Fibroblast of the aortic adventitia (primary cell): ENCODE results near the gene ARID3B. TPM values are rescaled to one million over a fixed set of nuclear protein-coding genes. Genes with fewer than 3 reads are reported as not detected.
"Not testable (repeated sequence)": the region's sequence is repeated elsewhere in the genome, so short reads cannot be mapped to it uniquely, and the experiment has no call there.

Experiments used
- DNase-seq: peaks from one replicate; pipeline ENCODE4 v3.0.0-alpha.2; 2010; ENCODE audit warnings: low read depth
- H3K4me3 ChIP-seq: 2 replicates; pipeline ENCODE4 v1.5.1; 2011; ENCODE audit warnings: low read depth, mild to moderate bottlenecking, control low read depth, low read length, moderate library complexity
- CTCF ChIP-seq: IDR thresholded peaks from 2 replicates; pipeline ENCODE4 v1.5.1; 2011; ENCODE audit warnings: mild to moderate bottlenecking, low read length, control low read depth, inconsistent platforms; ENCODE audit not compliant: insufficient read depth
- total RNA-seq: library from RNA; depleted of rRNA; stranded (reverse); fragments of >200 nt; gene quantifications from 2 replicates; pipeline ENCODE4 v1.2.3, GENCODE V29; 2012; ENCODE audit warnings: low replicate concordance

The ARID3B gene
- total RNA-seq, 1 donor, result 2.5 TPM

- no peak overlapping the region for H3K4me3 ChIP-seq
- TF ChIP-seq CTCF, result no peak
- no peak for DNase-seq
Observed at GRCh38 chr15:74504418-74504817, 36.6 kb upstream of the ARID3B start.

GRCh38 chr15:74504836-74505235, 36.2 kb upstream of the ARID3B start:
- DNase-seq, result no peak
- H3K4me3 ChIP-seq, result no peak overlapping the region
- no peak for TF ChIP-seq CTCF

GRCh38 chr15:74505837-74506514, 35.0 kb upstream of the ARID3B start:
- TF ChIP-seq CTCF, result no peak
- peak; percentile 25 for DNase-seq

GRCh38 chr15:74506515-74506840, 34.5 kb upstream of the ARID3B start:
- H3K4me3 ChIP-seq, result no peak overlapping the region
- no peak for TF ChIP-seq CTCF
- DNase-seq, result no peak

More at GRCh38 chr15:74505837-74506514, 35.0 kb upstream of the ARID3B start:
- no peak overlapping the region for H3K4me3 ChIP-seq

- no peak for TF ChIP-seq CTCF
- H3K4me3 ChIP-seq, result no peak overlapping the region
- DNase-seq, result peak; percentile 16
Observed at GRCh38 chr15:74511583-74511982, 29.4 kb upstream of the ARID3B start.

- H3K4me3 ChIP-seq, result not testable (repeated sequence)
- peak; percentile 7 for DNase-seq
Observed at GRCh38 chr15:74514059-74514458, 27.0 kb upstream of the ARID3B start.

GRCh38 chr15:74517096-74517495, 23.9 kb upstream of the ARID3B start:
- no peak overlapping the region for H3K4me3 ChIP-seq
- TF ChIP-seq CTCF, result no peak
- DNase-seq, result no peak
